Measurements from ENCODE around the gene CCDC138.

Gene CCDC138

DNA sequence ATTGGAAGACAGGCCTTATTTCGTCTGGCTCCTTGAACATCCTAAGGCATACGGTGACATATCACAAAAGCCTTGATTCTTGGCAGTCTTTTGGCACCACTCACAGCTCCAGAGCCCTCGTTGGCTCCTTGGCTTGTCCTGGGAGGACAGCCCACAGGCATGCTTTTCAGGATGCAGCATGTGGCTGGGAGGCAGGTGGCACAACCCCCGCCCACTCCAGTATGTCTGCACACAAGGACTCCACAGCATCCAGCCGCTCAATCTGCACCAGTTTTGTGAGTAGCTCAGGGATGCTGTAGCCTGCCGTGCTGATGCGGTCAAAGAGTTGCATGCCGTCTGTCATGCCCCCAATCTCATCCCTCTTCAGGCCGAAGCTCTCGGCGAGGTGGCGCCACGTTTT, 110.2 kb downstream of the CCDC138 start:
- no peak for DNase-seq

- DNase-seq: no peak
Measured at GRCh38 chr2:108898315-108899082, 111.9 kb downstream of the CCDC138 start.

GRCh38 chr2:108904680-108905079, 118.1 kb downstream of the CCDC138 start:
- no peak for DNase-seq

GRCh38 chr2:108905176-108905575, 118.6 kb downstream of the CCDC138 start:
- DNase-seq: no peak

GRCh38 chr2:108905906-108906305, 119.3 kb downstream of the CCDC138 start:
- DNase-seq: no peak

- DNase-seq: no peak
Measured at GRCh38 chr2:108906403-108907077, 120.0 kb downstream of the CCDC138 start.

- DNase-seq: no peak
Measured at GRCh38 chr2:108907822-108908712, 121.5 kb downstream of the CCDC138 start.

GRCh38 chr2:108908713-108909070, 122.1 kb downstream of the CCDC138 start:
- DNase-seq: no peak

DNA sequence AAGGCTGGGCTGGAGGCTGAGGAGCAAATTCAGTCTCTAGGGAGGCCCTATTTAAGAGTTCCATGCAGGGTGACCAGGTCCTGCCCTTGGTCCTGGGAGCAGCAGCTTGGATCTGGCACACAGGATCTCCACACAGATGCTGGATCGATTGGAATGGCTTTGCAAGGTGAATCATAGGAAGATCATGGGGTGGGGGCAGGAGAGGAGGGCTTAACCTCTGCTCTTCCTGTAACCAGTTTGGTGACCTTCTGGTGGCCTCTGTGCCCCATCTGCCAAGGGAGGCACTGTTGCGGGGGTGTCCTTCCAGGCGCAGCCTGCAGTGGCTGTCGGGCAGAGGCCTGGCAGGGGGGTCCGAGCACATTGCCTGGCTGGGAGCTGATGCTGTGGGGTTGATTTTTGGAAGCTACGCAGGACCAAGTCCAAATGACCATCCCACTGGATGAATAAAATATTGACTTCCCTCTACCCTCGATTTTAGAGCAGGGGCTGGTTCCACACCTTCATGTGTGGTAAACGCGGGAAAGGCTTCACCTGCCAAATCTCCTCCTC, 122.8 kb downstream of the CCDC138 start:
- DNase-seq: no peak

- DNase-seq: no peak
Measured at GRCh38 chr2:108910011-108910431, 123.5 kb downstream of the CCDC138 start.

- no peak for DNase-seq
Measured at GRCh38 chr2:108910541-108911396, 124.2 kb downstream of the CCDC138 start.

DNA sequence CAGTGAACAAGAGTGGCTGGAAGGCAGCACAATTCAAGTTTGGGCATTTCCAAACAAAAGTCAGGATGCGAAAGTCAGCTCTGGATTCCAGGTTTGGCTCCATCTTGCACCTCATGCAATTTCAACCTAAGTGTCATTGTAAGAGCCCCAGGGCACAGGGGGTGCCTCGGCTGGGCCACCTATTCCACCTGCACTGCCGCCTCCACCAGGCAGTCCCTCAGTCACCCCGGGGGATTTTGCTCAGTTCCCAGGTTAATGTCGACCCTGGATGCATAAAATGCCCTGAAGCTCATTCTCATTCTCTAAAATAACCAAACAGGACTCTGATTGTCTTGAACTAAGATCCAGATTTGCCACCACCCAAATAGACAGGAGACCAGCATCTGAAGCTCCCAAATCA, 124.8 kb downstream of the CCDC138 start:
- DNase-seq: no peak

- no peak for DNase-seq
Measured at GRCh38 chr2:108911807-108912628, 125.4 kb downstream of the CCDC138 start.

- DNase-seq: no peak
Measured at GRCh38 chr2:108912629-108912902, 126.0 kb downstream of the CCDC138 start.

DNA sequence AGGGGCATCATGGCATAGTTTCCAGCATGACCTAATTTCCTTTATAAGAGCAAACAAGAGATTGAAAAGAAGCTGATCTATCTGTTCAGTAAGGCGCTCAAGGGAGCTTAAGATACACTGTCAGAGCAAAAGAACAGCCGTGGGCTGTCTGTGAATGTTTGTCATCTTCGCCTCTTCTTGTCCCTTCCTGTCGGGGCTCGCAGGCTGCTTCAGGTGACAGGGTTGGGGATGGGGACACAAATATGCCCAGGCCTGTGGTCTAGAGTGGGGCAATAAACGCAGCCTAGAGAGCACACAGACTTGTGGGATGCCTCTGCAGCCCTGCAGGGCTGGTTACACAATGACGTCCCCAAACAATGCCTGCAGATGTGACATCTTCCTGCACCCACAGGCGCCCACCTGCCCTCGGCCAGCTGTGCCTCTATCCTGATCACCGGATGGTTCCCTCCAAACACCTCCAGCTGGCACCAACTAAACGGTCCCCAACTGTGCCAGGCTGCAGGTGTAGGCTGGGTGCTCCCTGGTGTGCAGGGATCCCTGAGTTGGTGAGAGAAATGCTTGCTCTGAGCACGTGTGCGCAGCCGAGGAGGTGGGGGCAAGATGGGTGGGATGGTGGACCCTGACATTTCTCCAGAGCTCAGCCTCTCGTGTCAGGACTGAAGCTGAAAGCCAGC, 129.7 kb downstream of the CCDC138 start:
- no peak for DNase-seq

DNA sequence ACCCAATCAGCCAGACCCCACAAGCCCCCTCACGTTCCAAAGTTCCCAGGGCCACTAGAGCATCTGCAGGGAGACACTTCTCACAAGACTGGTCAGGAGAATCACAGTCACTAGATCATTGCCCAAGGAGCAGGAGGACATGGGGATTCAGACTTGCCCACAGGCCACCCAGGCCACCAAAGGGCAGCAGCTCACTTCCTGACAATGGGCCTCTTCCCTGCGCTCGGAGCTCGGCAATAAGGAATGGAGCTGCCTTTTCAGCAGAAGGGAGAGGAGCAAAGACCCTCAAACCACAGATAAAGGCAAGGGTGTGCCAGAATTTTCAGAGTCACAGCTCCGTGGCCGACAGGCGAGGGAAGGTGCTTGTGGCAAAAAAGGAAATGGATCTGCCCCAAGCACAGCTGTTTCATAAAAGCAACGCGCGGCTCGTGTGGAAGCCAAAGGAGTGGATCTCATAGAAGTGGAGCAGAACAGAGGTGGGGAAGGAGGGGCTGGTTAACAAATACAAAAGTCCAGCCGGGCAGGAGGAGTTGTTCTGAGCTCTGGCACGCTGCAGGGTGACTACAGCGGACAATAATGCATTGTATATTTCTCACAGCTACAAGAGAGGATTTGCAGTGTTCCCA, 130.3 kb downstream of the CCDC138 start:
- DNase-seq: no peak

DNA sequence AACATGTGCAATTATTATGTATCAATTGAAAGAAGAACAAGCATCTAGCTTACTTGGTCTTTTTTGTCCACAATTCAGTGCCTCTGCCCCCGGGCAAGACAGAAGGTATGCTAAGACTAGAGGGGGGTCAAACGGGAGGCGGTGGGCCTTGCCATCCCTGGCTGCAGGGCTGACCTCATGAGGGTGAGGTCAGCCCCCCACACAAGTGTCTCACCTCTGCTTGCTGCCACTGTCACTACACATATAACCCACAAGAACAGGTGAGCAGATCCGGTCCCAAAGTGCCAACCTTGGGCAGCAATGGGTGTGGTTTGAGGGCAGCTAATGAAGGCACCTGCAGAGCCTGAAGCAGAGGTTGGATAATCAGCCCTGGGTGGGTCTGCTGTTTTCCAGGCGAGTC, 131.0 kb downstream of the CCDC138 start:
- no peak for DNase-seq

DNA sequence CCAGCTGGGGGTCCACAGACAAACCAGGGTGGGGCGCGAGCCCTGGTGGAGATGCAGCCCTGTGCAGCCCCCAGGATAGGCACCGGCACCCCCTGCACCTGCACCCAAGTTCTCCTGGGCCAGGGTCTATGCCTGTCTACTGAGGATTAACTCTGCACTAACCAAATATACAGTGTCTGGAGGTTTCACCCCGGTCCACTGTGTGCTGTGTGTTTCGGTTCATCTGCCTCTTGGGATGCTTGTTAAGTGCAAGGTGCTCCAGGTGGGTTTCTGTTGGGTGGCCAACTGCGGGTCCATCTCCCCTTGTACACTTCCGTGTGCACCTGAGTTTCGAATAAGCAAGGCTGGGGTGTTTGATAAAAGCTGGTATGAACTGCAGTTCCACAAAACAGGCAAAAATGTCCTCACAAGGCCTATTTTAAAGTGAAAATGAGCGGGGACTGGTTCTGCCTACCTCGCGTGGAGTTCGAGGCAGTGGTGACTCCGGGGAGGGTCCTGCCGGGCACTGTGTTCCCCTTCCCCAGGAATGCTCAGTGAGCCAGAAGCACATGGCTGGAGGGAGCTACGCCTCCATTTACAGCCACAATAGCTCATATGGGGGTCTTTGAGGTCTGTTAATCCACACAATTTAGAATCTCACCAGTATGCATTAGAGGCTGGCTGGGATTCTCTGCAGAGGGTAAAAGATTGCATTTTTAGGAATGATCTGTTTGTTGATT, 131.7 kb downstream of the CCDC138 start:
- no peak for DNase-seq

DNA sequence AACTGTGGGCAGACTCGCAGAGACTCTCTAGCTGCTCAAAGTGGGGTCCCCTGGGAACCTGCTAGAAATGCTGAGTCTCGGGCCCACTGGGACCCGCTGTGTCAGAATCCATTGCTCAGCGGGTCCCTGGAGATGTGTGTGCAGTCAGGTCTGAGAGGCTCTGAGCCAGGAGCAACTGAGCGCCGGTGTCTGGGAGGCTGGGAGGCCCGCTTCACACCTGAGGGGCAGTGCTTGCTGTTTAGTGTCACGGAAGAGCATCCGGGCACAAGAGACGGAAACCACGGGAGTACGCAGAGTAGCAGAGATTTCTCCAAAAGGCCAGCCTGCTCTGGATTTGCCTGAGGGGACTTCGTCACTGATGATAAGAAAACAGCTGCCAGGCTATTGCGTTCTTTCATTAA, 132.4 kb downstream of the CCDC138 start:
- DNase-seq: no peak

Data from activated CD4-positive, alpha-beta T cell treated with anti-CD3 and anti-CD28 coated beads for 1 hour (primary cell).